Parathyroid adenoma (tissue), 2 donors: Measurements from ENCODE around the gene SHANK1.

Experiments
- H2AFZ ChIP-seq: fragments of 300-600 bp; sonication (generic); one replicate; pipeline ENCODE4 v1.7.0; 2017; ENCODE audit warnings: antibody characterized with exemption, mild to moderate bottlenecking
- H3K27ac ChIP-seq: fragments of 300-600 bp; sonication (generic); one replicate; pipeline ENCODE4 v1.7.0; 2017
- H3K27me3 ChIP-seq: fragments of 300-600 bp; sonication (generic); one replicate; pipeline ENCODE4 v1.7.0; 2017; ENCODE audit warnings: low read length; ENCODE audit not compliant: control insufficient read depth, insufficient read depth
- H3K36me3 ChIP-seq: fragments of 300-600 bp; sonication (generic); one replicate; pipeline ENCODE4 v1.7.0; 2017; ENCODE audit warnings: low read length; ENCODE audit not compliant: control insufficient read depth, insufficient read depth
- H3K4me1 ChIP-seq: fragments of 300-600 bp; sonication (generic); one replicate; pipeline ENCODE4 v1.7.0; 2017; ENCODE audit warnings: control low read depth
- H3K4me2 ChIP-seq: fragments of 300-600 bp; sonication (generic); one replicate; pipeline ENCODE4 v1.7.0; 2017; ENCODE audit warnings: low read length
- H3K4me3 ChIP-seq: fragments of 300-600 bp; sonication (generic); one replicate; pipeline ENCODE4 v1.7.0; 2017; ENCODE audit warnings: low read depth, low read length
- H3K79me2 ChIP-seq: fragments of 300-600 bp; sonication (generic); one replicate; pipeline ENCODE4 v1.7.0; 2017; ENCODE audit warnings: control low read depth
- H3K9ac ChIP-seq: fragments of 300-600 bp; sonication (generic); one replicate; pipeline ENCODE4 v1.7.0; 2017; ENCODE audit warnings: mild to moderate bottlenecking
- H3K9me3 ChIP-seq: fragments of 300-600 bp; sonication (generic); one replicate; pipeline ENCODE4 v1.7.0; 2017; ENCODE audit warnings: low read length; ENCODE audit not compliant: control insufficient read depth
- CTCF ChIP-seq: fragments of 300-600 bp; sonication (generic); IDR thresholded peaks from one replicate; pipeline ENCODE4 v1.7.0; 2017; ENCODE audit warnings: antibody characterized with exemption, mild to moderate bottlenecking
- donor health status: primary hyperparathyroidism.

The SHANK1 gene

GRCh38 chr19:50723735-50724521, 4.3 kb upstream of the SHANK1 start:
- peak overlapping the region; percentile 90 for H2AFZ ChIP-seq
- peak overlapping the region; percentile 94 for H3K4me2 ChIP-seq
- H3K27me3 ChIP-seq: no peaks in the 10 kb centered on the region
- H3K27ac ChIP-seq: peak overlapping the region; percentile 73
- H3K9ac ChIP-seq: no peak overlapping the region
- H3K4me3 ChIP-seq: peak overlapping the region; percentile 75
- no peaks in the 10 kb centered on the region for H3K36me3 ChIP-seq
- H3K9me3 ChIP-seq: no peaks in the 10 kb centered on the region
- no peaks in the 10 kb centered on the region for H3K79me2 ChIP-seq
- no peak for TF ChIP-seq CTCF
- peaks cover 4% of the 10 kb centered on the region for H3K4me1 ChIP-seq

GRCh38 chr19:50723069-50723468, 3.5 kb upstream of the SHANK1 start, which contains the start of gene CLEC11A:
Gene CLEC11A, plus strand, starts transcription at chr19:50723364. Its CDS starts 162 bp downstream, at chr19:50723526.
- Histone ChIP-seq H3K4me1 (peaks cover 4% of the 10 kb centered on the region), H3K27ac (peak within 1 kb of the TSS; percentile 73), H3K9me3 (no peaks in the 10 kb centered on the region), H2AFZ (peak within 1 kb of the TSS; percentile 90), H3K4me3 (peak within 1 kb of the TSS; percentile 75), H3K9ac (no peak within 1 kb of the TSS), H3K27me3 (no peaks in the 10 kb centered on the region), H3K4me2 (peak within 1 kb of the TSS; percentile 94), H3K79me2 (no peaks in the 10 kb centered on the region), H3K36me3 (no peaks in the 10 kb centered on the region)
- no peak for TF ChIP-seq CTCF

- peaks cover 4% of the 10 kb centered on the region for H3K4me1 ChIP-seq
- H3K9me3 ChIP-seq: no peaks in the 10 kb centered on the region
- H3K9ac ChIP-seq: no peak overlapping the region
- no peaks in the 10 kb centered on the region for H3K36me3 ChIP-seq
- H3K27ac ChIP-seq: no peak overlapping the region
- no peaks in the 10 kb centered on the region for H3K27me3 ChIP-seq
- H3K79me2 ChIP-seq: no peaks in the 10 kb centered on the region
- no peak for TF ChIP-seq CTCF
- no peak overlapping the region for H2AFZ ChIP-seq
- H3K4me3 ChIP-seq: no peak overlapping the region
- H3K4me2 ChIP-seq: no peak overlapping the region
Measured at GRCh38 chr19:50722201-50723013, 2.8 kb upstream of the SHANK1 start.

GRCh38 chr19:50721441-50722137, 2.0 kb upstream of the SHANK1 start:
- H3K9me3 ChIP-seq: no peaks in the 10 kb centered on the region
- H3K9ac ChIP-seq: no peak overlapping the region
- no peaks in the 10 kb centered on the region for H3K27me3 ChIP-seq
- H3K4me2 ChIP-seq: no peak overlapping the region
- peak overlapping the region; percentile 57 for H3K27ac ChIP-seq
- no peaks in the 10 kb centered on the region for H3K36me3 ChIP-seq
- H3K4me3 ChIP-seq: no peak overlapping the region
- H3K4me1 ChIP-seq: peaks cover 4% of the 10 kb centered on the region
- H3K79me2 ChIP-seq: no peaks in the 10 kb centered on the region
- H2AFZ ChIP-seq: peak overlapping the region; percentile 83
- TF ChIP-seq CTCF: no peak
